ENCODE results near the gene CMIP.

Gene CMIP

DNA sequence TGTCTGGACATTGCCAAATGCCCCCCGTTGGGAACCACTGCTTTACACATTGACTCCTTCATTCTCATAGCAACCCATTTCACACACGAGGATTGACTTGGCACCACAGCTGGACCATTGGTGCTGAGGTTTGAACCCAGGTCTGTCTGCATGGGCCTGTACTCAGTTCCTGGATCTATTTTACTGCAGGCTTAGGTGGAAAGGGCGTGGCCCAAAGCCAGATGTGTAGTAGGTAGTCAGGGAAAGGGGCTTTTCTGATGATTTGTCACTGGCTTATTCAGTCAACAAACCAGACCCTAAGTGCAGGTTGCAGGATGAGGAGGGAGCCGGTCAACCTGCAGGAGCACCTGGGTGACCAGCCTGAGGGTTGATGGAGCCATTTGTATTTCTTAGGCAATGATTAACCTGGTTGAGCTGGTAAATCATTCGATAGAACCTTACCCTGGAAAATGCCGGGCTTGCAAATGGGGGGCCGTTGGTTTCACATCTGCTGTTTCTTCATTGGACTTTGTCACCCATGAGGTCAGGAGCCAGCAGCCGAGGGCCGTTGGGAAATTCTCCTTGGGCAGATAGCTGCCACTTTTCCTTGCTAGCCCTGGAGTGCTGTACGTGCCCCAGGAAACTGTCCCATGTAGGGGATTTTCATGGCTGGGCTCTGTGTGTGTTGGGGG lies 104.4 kb downstream of the CMIP start:
- Histone ChIP-seq H3K79me2 (peaks cover 68% of the 10 kb centered on the region), H3K36me3 (ENCODE audit: control insufficient read depth, insufficient read depth, low read length) (no peaks in the 10 kb centered on the region), H3K27me3 (ENCODE audit: control insufficient read depth, insufficient read depth, low read length) (no peaks in the 10 kb centered on the region), H3K4me3 (ENCODE audit: low read depth, low read length) (no peak overlapping the region), H3K27ac (no peak overlapping the region), H2AFZ (no peak overlapping the region), H3K9me3 (ENCODE audit: control insufficient read depth, low read length) (no peaks in the 10 kb centered on the region), H3K4me1 (no peaks in the 10 kb centered on the region), H3K4me2 (ENCODE audit: low read length) (no peak overlapping the region), H3K9ac (no peak overlapping the region)
- TF ChIP-seq, protein P1, sequence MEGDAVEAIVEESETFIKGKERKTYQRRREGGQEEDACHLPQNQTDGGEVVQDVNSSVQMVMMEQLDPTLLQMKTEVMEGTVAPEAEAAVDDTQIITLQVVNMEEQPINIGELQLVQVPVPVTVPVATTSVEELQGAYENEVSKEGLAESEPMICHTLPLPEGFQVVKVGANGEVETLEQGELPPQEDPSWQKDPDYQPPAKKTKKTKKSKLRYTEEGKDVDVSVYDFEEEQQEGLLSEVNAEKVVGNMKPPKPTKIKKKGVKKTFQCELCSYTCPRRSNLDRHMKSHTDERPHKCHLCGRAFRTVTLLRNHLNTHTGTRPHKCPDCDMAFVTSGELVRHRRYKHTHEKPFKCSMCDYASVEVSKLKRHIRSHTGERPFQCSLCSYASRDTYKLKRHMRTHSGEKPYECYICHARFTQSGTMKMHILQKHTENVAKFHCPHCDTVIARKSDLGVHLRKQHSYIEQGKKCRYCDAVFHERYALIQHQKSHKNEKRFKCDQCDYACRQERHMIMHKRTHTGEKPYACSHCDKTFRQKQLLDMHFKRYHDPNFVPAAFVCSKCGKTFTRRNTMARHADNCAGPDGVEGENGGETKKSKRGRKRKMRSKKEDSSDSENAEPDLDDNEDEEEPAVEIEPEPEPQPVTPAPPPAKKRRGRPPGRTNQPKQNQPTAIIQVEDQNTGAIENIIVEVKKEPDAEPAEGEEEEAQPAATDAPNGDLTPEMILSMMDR (IDR thresholded peaks at IDR 0.05), result no peak

DNA sequence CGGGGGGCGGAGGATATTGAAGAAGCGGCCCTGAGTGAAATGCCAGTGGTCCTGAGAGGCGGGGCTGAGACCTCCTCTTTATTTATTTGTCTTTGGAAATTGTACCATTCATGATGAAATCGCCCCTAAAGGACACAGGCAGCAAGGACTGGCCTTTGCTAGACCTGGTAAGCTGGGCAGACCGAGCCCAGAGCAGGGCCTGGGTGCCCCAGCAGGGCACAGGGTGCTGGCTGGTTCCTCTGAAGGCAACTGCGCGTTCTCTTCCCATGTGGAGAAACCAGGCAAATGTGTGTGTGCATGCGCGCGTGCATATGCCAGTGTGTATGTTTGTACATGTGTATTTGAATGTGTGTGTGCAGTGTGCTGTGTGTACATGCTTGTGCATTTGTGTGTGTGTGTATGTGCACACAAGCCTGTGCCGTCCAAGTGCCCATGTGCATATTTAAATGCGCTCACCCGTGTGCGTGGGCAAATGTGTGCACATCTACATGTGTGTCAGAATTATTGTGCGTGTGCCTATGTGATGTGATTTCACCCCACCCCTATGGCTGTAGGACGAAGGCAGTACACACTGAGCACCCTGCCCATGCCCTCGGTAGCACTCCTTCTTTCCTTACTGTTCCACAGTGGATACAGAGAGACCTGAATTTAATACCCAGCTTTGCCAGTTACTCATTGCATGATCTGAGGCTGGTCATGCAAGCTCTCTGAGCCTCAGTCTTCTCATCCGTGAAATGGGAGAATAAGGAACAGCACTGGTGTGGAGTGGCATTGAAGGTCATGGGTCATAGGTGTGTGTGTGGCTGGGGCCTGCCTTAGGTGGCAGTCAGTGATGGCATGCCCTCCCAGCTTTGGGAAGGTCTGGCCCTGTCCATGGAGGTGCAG lies 105.2 kb downstream of the CMIP start:
- Histone ChIP-seq H3K4me2 (ENCODE audit: low read length) (no peak overlapping the region), H3K36me3 (ENCODE audit: control insufficient read depth, insufficient read depth, low read length) (no peaks in the 10 kb centered on the region), H2AFZ (no peak overlapping the region), H3K27ac (no peak overlapping the region), H3K4me3 (ENCODE audit: low read depth, low read length) (no peak overlapping the region), H3K4me1 (no peaks in the 10 kb centered on the region), H3K79me2 (peaks cover 68% of the 10 kb centered on the region), H3K9me3 (ENCODE audit: control insufficient read depth, low read length) (no peaks in the 10 kb centered on the region), H3K9ac (no peak overlapping the region), H3K27me3 (ENCODE audit: control insufficient read depth, insufficient read depth, low read length) (no peaks in the 10 kb centered on the region)
- TF ChIP-seq, protein P1 (IDR thresholded peaks at IDR 0.05), result no peak

DNA sequence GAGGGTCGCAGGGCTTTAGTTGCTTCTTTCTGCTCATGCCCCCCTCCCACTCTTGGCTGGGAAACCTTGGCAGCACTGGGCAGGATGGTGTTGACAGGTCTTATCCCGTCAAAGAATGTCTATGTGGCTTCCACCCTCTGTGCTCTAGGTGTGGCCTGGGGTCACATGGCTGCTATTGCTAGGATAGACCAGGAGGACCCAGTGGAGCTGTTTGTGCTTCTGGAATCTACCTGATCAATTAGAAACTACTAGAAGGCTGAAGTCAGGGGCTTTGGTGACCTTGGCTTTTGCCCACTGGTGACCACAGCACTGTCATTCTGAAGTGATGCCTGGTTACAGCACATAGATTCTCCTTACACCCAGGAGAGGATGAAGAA lies 105.8 kb downstream of the CMIP start:
- H3K4me1 ChIP-seq, result no peaks in the 10 kb centered on the region

DNA sequence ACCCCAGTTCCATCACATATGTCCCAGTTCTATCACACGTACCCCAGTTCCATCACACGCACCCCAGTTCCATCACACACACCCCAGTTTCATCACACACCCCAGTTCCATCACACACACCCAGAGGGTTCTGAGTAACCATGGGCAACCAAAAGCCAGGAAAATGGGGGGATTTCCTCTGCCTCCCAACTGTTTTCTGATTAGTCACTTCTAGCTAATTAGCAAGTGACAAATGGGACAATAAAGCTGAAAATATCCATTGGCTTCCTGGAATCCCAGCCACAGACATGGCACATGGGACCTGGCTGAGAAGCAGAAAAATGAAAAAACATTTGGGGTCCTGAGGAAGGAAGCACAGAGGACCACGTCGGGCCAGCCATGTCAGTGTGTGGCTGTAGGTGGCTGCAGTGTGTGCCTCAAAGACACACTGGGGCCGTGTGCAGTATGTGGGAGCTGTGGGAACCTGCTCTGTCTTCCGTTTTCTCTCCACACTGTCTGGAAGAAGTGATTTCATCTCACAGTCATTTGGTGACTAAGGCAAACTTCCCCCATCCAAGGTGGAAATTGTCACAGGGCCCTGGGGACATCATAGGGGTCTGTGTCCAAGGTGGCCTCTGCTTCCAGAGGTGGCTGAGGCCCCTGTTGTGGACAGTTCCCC lies 106.7 kb downstream of the CMIP start:
- Histone ChIP-seq H2AFZ (no peak overlapping the region), H3K4me2 (ENCODE audit: low read length) (no peak overlapping the region), H3K4me3 (ENCODE audit: low read depth, low read length) (no peak overlapping the region), H3K36me3 (ENCODE audit: control insufficient read depth, insufficient read depth, low read length) (no peaks in the 10 kb centered on the region), H3K27me3 (ENCODE audit: control insufficient read depth, insufficient read depth, low read length) (no peaks in the 10 kb centered on the region), H3K9me3 (ENCODE audit: control insufficient read depth, low read length) (no peaks in the 10 kb centered on the region), H3K27ac (no peak overlapping the region), H3K9ac (no peak overlapping the region), H3K79me2 (peaks cover 62% of the 10 kb centered on the region), H3K4me1 (no peaks in the 10 kb centered on the region)
- TF ChIP-seq, protein P1 (IDR thresholded peaks at IDR 0.05), result no peak

More for the DNA sequence above, 105.8 kb downstream of the CMIP start:
- no peak overlapping the region for H3K9ac ChIP-seq
- no peak overlapping the region for H3K4me2 ChIP-seq (ENCODE audit: low read length)
- no peak overlapping the region for H3K27ac ChIP-seq
- no peak overlapping the region for H3K4me3 ChIP-seq (ENCODE audit: low read depth, low read length)
- H3K79me2 ChIP-seq, result peaks cover 66% of the 10 kb centered on the region
- no peaks in the 10 kb centered on the region for H3K9me3 ChIP-seq (ENCODE audit: control insufficient read depth, low read length)
- no peaks in the 10 kb centered on the region for H3K36me3 ChIP-seq (ENCODE audit: control insufficient read depth, insufficient read depth, low read length)
- no peaks in the 10 kb centered on the region for H3K27me3 ChIP-seq (ENCODE audit: control insufficient read depth, insufficient read depth, low read length)
- no peak overlapping the region for H2AFZ ChIP-seq
- TF ChIP-seq, protein P1 (IDR thresholded peaks at IDR 0.05), result no peak

All from parathyroid adenoma (tissue), 2 donors.